Small intestine (tissue), 7 donors: ENCODE results near the gene MAPK8IP2. TPM values are rescaled to one million over a fixed set of nuclear protein-coding genes. Genes with fewer than 3 reads are reported as not detected.

Experiments
- DNase-seq, 2 donors: peaks; one replicate each; pipeline versions ENCODE4 v3.0.0 to v3.0.0-alpha.2; 2013
- FAIRE-seq: peaks from 2 replicates; lab custom pipeline; 2012; peaks lifted over from hg19 to GRCh38; lab: Jason Lieb, UNC
- H3K27ac ChIP-seq, 3 donors: one replicate each; pipeline ENCODE4 v1.5.1; 2013; ENCODE audit warnings: low read length in 2 of 3, mild to moderate bottlenecking in 2 of 3, control low read depth in 1 of 3, inconsistent platforms in 1 of 3, low read depth in 1 of 3, moderate library complexity in 1 of 3
- H3K27me3 ChIP-seq, 3 donors: one replicate each; pipeline ENCODE4 v1.6.1; 2013; ENCODE audit warnings: low read length in 3 of 3, inconsistent platforms in 1 of 3; ENCODE audit not compliant: control insufficient read depth in 3 of 3, insufficient read depth in 3 of 3
- H3K36me3 ChIP-seq, 3 donors: one replicate each; pipeline ENCODE4 v1.6.1; 2013; ENCODE audit warnings: low read length in 3 of 3, inconsistent platforms in 1 of 3, low read depth in 1 of 3, mild to moderate bottlenecking in 1 of 3, moderate library complexity in 1 of 3; ENCODE audit not compliant: control insufficient read depth in 3 of 3, insufficient read depth in 2 of 3
- H3K4me1 ChIP-seq, 3 donors: one replicate each; pipeline ENCODE4 v1.6.1; 2013; ENCODE audit warnings: low read length in 2 of 3, inconsistent platforms in 1 of 3, low read depth in 1 of 3, mild to moderate bottlenecking in 1 of 3, moderate library complexity in 1 of 3; ENCODE audit not compliant: control insufficient read depth in 3 of 3, insufficient read depth in 2 of 3
- H3K4me3 ChIP-seq, 3 donors: one replicate each; pipeline ENCODE4 v1.5.1; 2013; ENCODE audit warnings: low read length in 3 of 3, control low read depth in 1 of 3, inconsistent platforms in 1 of 3, low read depth in 1 of 3, mild to moderate bottlenecking in 1 of 3, moderate library complexity in 1 of 3
- H3K9me3 ChIP-seq, 2 donors: one replicate each; pipeline ENCODE4 v1.6.1; 2013; ENCODE audit warnings: low read depth in 1 of 2, low read length in 1 of 2; ENCODE audit not compliant: control insufficient read depth in 2 of 2, insufficient read depth in 1 of 2
- WGBS, 3 donors: extraction: QIAGEN DNeasy Blood & Tissue Kit; methylation state at CpG; one replicate each; pipeline ENCODE4 v1.1.7; 2013; 5-methylcytosine and 5-hydroxymethylcytosine counted together
- polyA plus RNA-seq, 4 donors: library from polyadenylated mRNA; stranded (reverse) in 3 of 4; unstranded in 1 of 4; fragments of 200-250 nt in 3 of 4; fragments of 120-200 nt in 1 of 4; gene quantifications; one replicate each; pipeline versions ENCODE4 v1.2.1 to v1.2.3, GENCODE V29; 2013
- donor health status: healthy with polysubstance abuse.
- donor health status: control.
- donor health status: control.
- donor health status: Bipolar disorder and iron deficiency.
- donor health status: healthy.

Gene MAPK8IP2
- polyA plus RNA-seq, 4 donors: 0.22 to 3.5 (median 0.82) TPM

DNA sequence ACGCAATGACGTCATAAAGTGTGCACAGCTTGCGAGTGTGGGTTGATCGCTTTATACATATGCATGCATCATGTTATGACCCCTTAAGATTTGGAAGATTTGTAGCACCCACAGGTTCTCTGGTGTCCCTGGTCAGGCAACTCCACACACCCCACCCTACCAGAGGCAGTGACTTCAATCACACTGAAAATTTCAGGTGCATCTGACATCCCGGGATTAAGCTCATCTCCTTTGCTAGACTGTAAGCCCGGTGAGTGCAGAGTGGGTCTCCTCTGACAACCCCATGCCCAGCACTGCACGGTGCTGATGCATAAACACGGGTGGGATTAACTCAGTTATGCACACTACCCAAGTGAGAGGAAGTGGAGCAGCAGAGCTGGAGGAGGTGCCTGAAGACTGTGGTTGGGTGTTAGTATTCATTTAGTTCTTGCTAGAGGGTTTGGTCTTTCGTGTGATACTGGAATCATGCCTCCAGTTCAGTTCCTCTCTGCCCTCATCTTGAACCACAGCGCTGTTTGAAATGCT is 20.8 kb downstream of the MAPK8IP2 start:
- Histone ChIP-seq H3K36me3 (peaks cover 0 to 11% (median 0%) of the 10 kb centered on the region in 3 donors), H3K9me3 (no peaks in the 10 kb centered on the region), H3K27ac (peak overlapping the region in 2 of 3 donors; percentile 92 to 98), H3K27me3 (peaks cover 0 to 4% (median 0%) of the 10 kb centered on the region in 3 donors), H3K4me3 (no peak overlapping the region), H3K4me1 (peaks cover 3 to 42% (median 10%) of the 10 kb centered on the region in 3 donors)
- FAIRE-seq (no peak), DNase-seq (peak in 1 of 2 donors; percentile 51)
- 14 to 29% (median 17%) methylated on average over 10 of the region's 10 CpGs for WGBS, 3 donors

GRCh38 chr22:50621948-50622722 is 21.5 kb downstream of the MAPK8IP2 start:
- WGBS, 3 donors: 11 to 25% (median 11%) methylated on average over 18 of the region's 18 CpGs
- peak overlapping the region in 1 of 3 donors; percentile 5 for H3K4me3 ChIP-seq

GRCh38 chr22:50622723-50623327 is 22.2 kb downstream of the MAPK8IP2 start:
- peak overlapping the region; percentile 77 to 98 (median 92) for H3K27ac ChIP-seq
- FAIRE-seq: no peak

More at GRCh38 chr22:50621948-50622722, 21.5 kb downstream of the MAPK8IP2 start:
- no peak for FAIRE-seq
- DNase-seq: no peak
- no peaks in the 10 kb centered on the region for H3K9me3 ChIP-seq
- H3K4me1 ChIP-seq: peaks cover 5 to 43% (median 11%) of the 10 kb centered on the region in 3 donors
- peak overlapping the region; percentile 77 to 98 (median 92) for H3K27ac ChIP-seq
- peaks cover 0 to 4% (median 0%) of the 10 kb centered on the region in 3 donors for H3K27me3 ChIP-seq
- peaks cover 0 to 14% (median 0%) of the 10 kb centered on the region in 3 donors for H3K36me3 ChIP-seq

DNA sequence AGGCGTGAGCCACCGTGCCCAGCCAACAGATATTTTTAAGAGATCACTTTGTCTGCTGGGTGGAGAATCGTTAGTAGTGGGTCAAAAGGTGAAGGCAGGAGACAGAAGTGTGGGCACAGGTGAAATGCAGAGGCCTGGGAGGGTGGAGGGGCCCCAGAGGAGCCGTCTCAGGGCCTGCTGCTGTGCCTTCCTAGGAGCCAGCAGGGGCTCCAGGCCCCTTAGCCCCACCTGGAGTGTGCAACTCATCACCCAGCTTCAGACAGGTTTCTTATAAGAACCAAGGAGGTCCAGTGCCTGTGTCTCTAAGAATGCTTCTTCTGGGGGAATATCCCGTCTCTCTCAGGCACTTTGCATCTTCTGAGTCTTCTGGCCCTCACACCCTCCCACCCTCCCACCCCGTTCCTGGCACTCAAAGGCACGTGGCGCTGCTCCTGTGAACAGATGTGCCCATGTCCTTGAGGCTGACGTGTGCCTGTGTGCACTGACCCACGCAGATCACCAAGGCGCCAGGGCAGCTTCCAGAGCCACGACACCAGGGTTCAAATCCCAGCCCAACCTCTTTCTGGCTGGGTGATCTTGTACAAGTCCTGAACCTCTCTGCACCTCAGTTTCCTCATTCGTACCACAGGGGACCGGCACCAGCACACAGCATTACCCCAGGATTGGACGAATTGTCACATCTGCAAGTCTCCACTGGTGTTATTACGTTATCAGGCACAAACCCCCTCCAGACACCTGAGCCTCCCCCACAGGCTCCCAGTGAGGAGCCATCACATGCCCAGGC is 23.9 kb downstream of the MAPK8IP2 start:
- H3K4me1 ChIP-seq: peaks cover 5 to 55% (median 12%) of the 10 kb centered on the region in 3 donors
- peaks cover 0 to 4% (median 0%) of the 10 kb centered on the region in 3 donors for H3K27me3 ChIP-seq
- H3K9me3 ChIP-seq: no peaks in the 10 kb centered on the region
- FAIRE-seq: no peak
- peaks cover 0 to 14% (median 0%) of the 10 kb centered on the region in 3 donors for H3K36me3 ChIP-seq
- 67 to 75% (median 74%) methylated on average over 16 of the region's 16 CpGs for WGBS, 3 donors
- H3K4me3 ChIP-seq: no peak overlapping the region
- H3K27ac ChIP-seq: no peak overlapping the region
- no peak for DNase-seq

More at GRCh38 chr22:50622723-50623327, 22.2 kb downstream of the MAPK8IP2 start:
- Histone ChIP-seq H3K4me1 (peaks cover 5 to 48% (median 12%) of the 10 kb centered on the region in 3 donors), H3K4me3 (peak overlapping the region in 1 of 3 donors; percentile 5), H3K27me3 (peaks cover 0 to 4% (median 0%) of the 10 kb centered on the region in 3 donors), H3K9me3 (no peaks in the 10 kb centered on the region), H3K36me3 (peaks cover 0 to 14% (median 0%) of the 10 kb centered on the region in 3 donors)
- DNase-seq: peak; percentile 93 to 100
- WGBS, 3 donors: 14 to 64% (median 36%) methylated on average over 16 of the region's 16 CpGs

- Histone ChIP-seq H3K27me3 (no peaks in the 10 kb centered on the region), H3K4me1 (peaks cover 5 to 50% (median 12%) of the 10 kb centered on the region in 3 donors), H3K27ac (no peak overlapping the region), H3K36me3 (peaks cover 0 to 14% (median 0%) of the 10 kb centered on the region in 3 donors), H3K4me3 (no peak overlapping the region), H3K9me3 (no peaks in the 10 kb centered on the region)
- WGBS, 3 donors: 43 to 66% (median 44%) methylated on average over 14 of the region's 14 CpGs
- FAIRE-seq (no peak), DNase-seq (peak; percentile 21 to 48)
These were observed 24.6 kb downstream of the MAPK8IP2 start for GRCh38 chr22:50625131-50625567.

GRCh38 chr22:50625568-50626313 is 25.1 kb downstream of the MAPK8IP2 start:
- Histone ChIP-seq H3K27me3 (no peaks in the 10 kb centered on the region), H3K4me1 (peaks cover 5 to 47% (median 12%) of the 10 kb centered on the region in 3 donors), H3K4me3 (no peak overlapping the region), H3K36me3 (peaks cover 0 to 14% (median 0%) of the 10 kb centered on the region in 3 donors), H3K9me3 (no peaks in the 10 kb centered on the region), H3K27ac (no peak overlapping the region)
- FAIRE-seq: no peak
- no peak for DNase-seq
- 75 to 90% (median 86%) methylated on average over 24 to 27 of the region's 27 CpGs for WGBS, 3 donors

DNA sequence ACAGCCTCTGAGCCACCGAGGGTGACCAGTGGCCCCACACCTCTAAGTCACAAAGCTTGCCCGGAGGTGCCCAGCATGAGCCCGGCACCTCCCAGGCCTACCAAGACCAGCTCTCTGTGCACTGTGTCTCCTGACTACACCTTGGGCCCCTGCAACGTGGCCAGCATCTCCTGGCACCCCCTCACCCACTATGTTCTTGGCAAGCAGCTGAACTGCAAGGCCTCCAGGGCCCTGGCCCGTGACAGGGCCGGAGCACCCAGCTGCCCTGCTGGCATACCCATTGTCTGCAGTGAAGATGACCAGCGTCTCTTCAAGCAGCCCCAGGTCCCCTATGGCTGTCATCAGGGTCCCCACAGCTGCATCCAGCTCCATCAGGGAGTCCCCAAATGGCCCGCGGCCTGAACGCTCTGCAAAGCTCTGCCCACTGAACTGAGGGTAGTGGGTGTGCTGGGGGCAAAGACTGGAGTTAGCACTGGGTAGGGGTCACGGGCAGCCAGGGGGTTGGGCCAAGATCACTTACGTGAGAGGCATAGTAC is 25.8 kb downstream of the MAPK8IP2 start:
- H3K27ac ChIP-seq: no peak overlapping the region
- no peaks in the 10 kb centered on the region for H3K27me3 ChIP-seq
- FAIRE-seq: no peak
- H3K4me1 ChIP-seq: peaks cover 5 to 43% (median 12%) of the 10 kb centered on the region in 3 donors
- WGBS, 3 donors: 85 to 89% (median 88%) methylated on average over 12 of the region's 12 CpGs
- no peak for DNase-seq
- H3K9me3 ChIP-seq: no peaks in the 10 kb centered on the region
- H3K36me3 ChIP-seq: peaks cover 0 to 14% (median 0%) of the 10 kb centered on the region in 3 donors
- H3K4me3 ChIP-seq: no peak overlapping the region
